Spleen (tissue), 7 donors: ENCODE results near the gene SLAMF7.

ENCODE experiments used
- CTCF ChIP-seq, 11 experiments: fragments of 200-600 bp in 7 of 11; fragments of 450-650 bp in 4 of 11; sonication (generic) in 4 of 11; IDR thresholded peaks in 8 of 11; conservative IDR thresholded peaks in 3 of 11; 1 replicate in 7 of 11; 2 replicates in 4 of 11; pipeline versions ENCODE4 v1.4.0 to v1.8.0; 2016 to 2021; ENCODE audit warnings: antibody characterized with exemption in 11 of 11, inconsistent platforms in 4 of 11, mild to moderate bottlenecking in 1 of 11
- POLR2AphosphoS5 ChIP-seq, 3 donors: sonication (generic); formaldehyde crosslinking; IDR thresholded peaks; one replicate each; pipeline ENCODE4 v1.5.1; 2017; ENCODE audit warnings: antibody characterized with exemption in 3 of 3
- donor health status: DM: no; HTN: no; CAD: no; lungs with moderate emphysema.
- donor health status: DM: no; HTN: no; CAD: no.
- donor health status: DM: no; HTN: no; CAD: no.

GRCh38 chr1:160705742-160706141 is 33.3 kb upstream of the SLAMF7 start:
- no peak for TF ChIP-seq CTCF (IDR thresholded peaks at IDR 0.05 in 8 of 11, conservative IDR thresholded peaks at IDR 0.05 in 3 of 11)
- TF ChIP-seq POLR2AphosphoS5 (IDR thresholded peaks at IDR 0.05), result no peak
